ENCODE results near the gene HTRA3.

DNA sequence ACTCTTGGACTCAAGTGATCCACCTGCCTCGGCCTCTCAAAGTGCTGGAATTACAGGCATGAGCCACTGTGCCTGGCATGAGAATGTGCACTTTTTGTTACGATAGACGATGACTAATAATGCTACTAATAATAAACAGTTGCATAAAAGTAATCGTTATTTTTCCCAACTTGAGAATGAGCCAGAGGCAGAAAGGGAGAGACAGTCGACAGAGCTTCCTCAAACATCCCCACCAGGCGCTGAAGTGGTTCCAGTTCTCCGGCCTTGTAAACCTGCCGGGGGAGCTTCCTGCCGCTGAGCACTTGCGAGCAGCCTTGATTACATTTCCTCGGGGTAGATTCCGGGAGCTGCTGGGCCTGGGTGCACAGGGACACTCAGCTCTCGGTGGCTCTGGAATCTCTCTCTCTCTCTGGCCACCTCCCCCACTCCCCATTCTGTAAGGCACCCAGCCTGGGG, 8.9 kb upstream of the HTRA3 start:
- TF ChIP-seq, protein P1, sequence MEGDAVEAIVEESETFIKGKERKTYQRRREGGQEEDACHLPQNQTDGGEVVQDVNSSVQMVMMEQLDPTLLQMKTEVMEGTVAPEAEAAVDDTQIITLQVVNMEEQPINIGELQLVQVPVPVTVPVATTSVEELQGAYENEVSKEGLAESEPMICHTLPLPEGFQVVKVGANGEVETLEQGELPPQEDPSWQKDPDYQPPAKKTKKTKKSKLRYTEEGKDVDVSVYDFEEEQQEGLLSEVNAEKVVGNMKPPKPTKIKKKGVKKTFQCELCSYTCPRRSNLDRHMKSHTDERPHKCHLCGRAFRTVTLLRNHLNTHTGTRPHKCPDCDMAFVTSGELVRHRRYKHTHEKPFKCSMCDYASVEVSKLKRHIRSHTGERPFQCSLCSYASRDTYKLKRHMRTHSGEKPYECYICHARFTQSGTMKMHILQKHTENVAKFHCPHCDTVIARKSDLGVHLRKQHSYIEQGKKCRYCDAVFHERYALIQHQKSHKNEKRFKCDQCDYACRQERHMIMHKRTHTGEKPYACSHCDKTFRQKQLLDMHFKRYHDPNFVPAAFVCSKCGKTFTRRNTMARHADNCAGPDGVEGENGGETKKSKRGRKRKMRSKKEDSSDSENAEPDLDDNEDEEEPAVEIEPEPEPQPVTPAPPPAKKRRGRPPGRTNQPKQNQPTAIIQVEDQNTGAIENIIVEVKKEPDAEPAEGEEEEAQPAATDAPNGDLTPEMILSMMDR (conservative IDR thresholded peaks at IDR 0.05; ENCODE audit: low read length) = no peak
- no peak for TF ChIP-seq EZH2phosphoT487 (IDR thresholded peaks at IDR 0.05; ENCODE audit: borderline replicate concordance, low read depth, low read length)
